GM20431 (cell line): Measurements from ENCODE around the gene ASAP3.

Experiments used
- in situ Hi-C: fragments of 300-500 bp; cut with MseI, MboI; formaldehyde crosslinking; loops from one replicate; pipeline ENCODE4 v1.15.0; 2020; ENCODE audit warnings: low sequenced_read_pairs; ENCODE audit not compliant: unreplicated experiment

ASAP3 gene

GRCh38 chr1:23480187-23481025 is 3.6 kb downstream of the ASAP3 start:
- in situ Hi-C loops, result no loop called here

DNA sequence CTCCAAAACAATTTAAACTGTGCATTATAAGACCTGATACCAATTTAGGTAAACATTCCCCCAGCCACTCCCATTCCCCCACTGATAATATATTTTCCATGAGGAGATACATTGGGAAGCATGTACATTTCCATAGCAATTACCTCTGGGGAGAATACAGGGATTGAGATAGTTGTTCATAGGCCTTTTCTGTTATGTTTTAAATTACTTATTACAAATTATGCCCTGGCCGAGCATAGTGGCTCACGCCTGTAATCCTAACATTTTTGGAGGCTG is 4.4 kb downstream of the ASAP3 start:
- in situ Hi-C loops, result no loop called here

GRCh38 chr1:23478896-23479665 is 4.9 kb downstream of the ASAP3 start:
- in situ Hi-C loops, result no loop called here

GRCh38 chr1:23477359-23478144 is 6.4 kb downstream of the ASAP3 start:
- in situ Hi-C loops, result no loop called here

DNA sequence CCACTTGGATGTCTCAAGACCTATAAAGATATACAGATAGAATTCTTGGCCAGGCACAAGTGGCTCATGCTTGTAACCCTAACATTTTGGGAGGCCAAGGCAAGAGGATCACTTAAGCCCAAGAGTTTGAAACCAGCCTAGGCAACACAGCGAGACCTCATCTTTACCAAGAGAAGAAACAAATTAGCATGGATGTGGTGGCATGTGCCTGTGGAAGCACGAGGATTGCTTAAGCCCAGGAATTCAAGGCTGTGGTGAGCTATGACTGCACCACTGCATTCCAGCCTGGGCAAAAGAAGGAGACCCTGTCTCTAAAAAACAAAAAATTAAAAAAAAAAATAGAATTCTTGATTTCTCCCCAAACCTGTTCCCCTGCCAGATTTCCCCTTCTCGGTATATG is 8.3 kb downstream of the ASAP3 start:
- in situ Hi-C loops, result no loop called here

DNA sequence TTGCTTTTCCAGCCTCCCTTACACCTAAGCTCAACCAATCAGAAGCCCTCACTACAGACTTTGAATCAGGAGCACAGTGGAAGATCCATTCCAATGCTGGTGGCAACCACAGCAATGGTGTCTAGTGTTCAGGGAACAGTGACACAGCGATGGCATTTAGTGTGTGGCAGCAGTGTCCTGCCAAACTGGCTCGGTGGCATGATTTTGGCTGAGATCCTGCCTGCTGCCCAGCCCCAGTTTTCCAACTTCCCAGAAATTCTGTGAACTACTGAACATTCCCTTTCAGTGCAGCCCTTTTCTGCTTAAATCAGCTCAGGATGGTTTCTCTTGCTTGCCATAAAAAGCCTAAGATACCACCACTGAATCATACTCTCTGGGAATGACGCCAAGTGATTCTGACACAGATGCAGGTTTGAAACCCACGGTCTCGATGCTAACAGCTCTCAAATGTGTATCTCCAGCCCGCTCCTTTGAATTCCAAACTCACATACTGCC is 8.8 kb downstream of the ASAP3 start:
- in situ Hi-C loops, result no loop called here

DNA sequence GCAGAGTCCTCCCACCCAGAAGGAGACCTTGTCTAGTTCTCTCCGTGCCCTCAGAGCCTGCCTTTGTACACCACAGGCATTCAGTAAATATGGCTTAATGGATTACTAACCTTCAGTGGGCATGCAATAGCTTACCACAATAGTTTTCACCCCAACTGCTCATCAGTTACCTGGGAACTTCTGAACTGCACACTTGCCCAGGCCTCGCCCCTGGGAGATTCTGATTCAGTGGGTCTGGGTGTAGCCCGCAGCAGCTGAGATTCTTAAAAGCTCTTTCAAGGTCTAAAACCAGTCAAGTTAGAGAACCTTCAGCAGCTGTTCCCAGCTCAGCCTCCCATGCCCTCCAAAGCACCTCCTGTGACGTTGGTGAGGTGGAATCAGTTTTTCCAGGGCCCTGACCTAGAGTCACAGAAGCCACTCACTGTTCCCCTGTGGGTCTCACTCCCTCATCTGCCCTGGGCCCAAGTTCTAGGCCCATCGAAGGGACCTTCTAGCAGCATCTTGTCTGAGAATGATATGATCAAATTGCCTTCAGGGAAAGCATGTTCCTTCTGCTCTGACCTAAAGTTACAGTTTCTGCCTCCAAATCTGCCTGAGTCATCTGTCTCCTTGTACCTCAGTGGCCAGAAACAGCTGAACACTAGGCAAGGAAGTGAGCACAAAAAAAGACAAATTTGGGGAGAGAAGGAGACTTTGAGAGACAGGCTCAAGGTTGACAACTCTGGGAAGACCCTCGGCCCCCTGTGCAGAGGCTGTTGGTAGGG is 10.8 kb downstream of the ASAP3 start:
- in situ Hi-C loops, result no loop called here

DNA sequence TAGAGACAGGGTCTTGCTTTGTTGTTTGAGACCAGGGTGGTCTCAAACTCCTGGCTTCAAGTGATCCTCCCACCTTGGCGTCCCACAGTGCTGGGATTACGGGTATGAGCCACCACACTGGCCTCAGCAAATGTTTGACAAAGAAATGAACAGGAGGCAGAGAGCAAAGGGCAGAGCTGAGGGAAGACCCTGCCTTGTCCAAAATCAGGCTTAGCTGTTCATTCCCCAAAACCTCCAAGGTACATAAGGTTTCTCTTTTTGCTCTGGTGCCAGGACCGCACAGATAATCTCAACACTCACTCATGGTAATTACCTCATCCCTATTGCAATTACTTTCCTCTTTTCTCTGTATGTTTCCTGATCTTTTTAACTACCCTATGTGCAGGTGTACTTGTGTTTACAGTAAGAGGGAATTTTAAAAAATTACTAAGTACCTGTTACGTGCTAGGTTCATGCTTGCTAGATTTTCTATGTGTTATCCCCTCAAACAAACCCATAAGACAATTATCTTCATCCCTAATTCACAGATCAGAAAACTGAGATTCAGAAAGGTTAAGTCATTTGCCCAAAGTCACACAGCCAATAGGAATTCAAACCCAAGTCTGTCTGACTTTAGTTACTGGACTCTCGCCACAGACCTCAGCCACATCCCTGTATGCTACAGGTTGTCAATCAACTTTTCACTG is 11.5 kb downstream of the ASAP3 start:
- in situ Hi-C loops, result no loop called here

DNA sequence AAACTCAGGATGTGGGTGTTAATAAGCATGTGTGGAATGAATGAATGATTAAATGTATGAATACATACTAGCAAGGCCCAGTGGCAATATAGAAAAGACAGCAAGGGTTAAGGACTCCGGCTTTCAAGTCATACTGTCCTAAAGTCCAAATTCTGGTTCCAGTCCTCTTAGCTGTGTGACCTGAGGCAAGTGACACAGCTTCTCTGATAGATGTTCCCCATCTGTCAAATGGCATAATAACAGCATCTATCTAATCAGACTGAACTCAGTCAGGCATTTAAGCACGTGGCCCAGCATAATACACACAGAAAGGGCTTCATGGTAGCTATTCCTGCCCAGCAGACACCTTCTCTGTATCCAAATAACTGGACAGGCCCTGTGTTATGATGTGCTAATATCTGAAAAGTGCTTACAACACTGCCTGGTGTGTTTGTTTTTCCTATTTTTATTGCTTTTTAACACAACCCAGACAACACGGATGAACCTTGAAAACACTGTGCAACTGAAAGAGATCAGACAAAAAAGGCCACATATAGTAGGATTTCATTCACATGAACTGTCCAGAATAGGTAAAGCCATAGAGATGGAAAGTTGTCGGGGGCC is 12.4 kb downstream of the ASAP3 start:
- in situ Hi-C loops, result no loop called here

GRCh38 chr1:23470282-23471070 is 13.5 kb downstream of the ASAP3 start:
- in situ Hi-C loops, result no loop called here

DNA sequence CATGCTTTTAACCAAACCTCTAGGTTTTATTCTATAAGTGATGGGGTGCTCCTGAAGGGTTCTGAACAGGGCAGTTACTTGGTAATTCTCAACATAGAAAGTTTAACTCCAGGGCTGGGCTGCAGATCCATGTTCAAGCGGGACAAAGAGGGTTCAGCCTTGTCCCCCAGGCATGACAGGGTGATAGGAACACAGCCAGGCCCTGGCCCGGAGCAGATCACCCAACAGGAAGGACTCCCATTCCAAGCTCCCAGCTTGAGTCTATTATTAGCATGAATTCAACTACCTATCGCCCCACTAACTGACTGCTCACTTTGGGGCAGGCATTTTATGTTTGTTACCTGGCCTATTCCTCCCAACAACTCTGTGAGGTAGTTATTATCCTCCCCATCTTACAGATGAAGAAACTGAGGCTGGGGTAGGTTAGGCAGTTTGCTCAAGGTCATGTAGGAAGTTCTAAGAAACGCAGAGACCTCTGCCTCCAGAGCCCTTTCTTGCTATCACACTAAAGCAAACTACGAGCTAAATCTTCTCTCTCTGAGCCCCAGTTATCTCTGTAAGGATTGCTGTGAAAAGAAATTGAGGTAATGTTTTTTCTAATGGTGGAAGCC is 14.5 kb downstream of the ASAP3 start:
- in situ Hi-C loops, result no loop called here

- in situ Hi-C loops, result no loop called here
Measured at GRCh38 chr1:23466423-23466989, 17.5 kb downstream of the ASAP3 start.

DNA sequence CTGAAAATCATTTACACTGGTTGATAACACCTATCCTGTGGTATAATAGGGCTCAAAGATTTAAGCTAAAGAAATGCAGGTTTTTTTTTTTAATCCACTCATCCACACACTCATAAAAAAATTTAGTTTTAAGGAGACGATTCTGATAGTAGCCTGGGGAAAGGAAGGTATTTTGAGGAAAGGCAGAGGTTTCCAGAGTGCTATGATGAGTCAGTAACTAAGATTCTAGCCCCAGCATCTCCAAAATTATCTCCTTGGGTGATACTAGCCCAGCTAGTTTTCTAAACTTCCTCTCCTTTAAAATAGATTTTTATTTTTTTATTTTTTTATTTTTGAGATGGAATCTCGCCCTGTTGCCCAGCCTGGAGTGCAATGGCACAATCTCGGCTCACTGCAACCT is 20.7 kb downstream of the ASAP3 start:
- in situ Hi-C loops, result no loop called here

GRCh38 chr1:23462766-23463165 is 21.2 kb downstream of the ASAP3 start:
- in situ Hi-C loops, result no loop called here

GRCh38 chr1:23461050-23461449 is 22.9 kb downstream of the ASAP3 start:
- in situ Hi-C loops, result no loop called here

DNA sequence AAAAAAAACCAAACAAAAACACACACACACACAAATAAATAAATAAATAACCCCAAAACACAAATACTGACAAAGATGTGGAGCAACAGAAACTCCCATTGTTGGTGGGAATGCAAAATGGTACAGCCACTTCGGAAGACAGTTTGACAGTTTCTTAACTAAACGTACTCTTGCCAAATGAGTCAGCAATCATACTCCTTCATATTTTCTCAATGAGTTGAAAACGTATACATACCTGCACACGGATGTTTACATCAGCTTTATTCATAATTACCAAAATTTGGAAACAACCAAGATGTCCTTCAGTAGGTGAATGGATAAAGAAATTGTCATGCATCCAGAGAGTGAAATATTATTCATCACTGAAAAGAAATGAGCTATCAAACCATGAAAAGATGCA is 23.5 kb downstream of the ASAP3 start:
- in situ Hi-C loops, result no loop called here

DNA sequence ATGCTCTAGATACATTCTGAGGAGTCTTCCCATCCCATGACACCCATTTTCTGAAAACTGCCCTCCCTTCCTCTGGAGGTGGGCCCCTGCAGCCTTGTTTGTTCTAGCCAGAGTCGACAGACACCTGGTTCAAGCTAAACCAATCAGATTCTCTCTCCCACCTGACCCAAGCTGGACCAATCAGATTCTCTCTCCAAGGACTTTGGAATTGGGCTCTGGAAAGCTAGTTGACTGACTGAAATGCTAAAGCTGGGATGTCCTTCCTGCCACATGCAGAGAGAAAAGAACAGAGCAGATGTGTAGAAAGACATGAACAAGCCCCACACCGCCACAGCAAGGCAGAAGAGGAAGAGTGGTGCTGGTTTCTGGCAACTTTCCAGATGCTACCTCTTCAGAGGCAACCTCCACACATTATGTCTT is 24.6 kb downstream of the ASAP3 start:
- in situ Hi-C loops, result no loop called here

DNA sequence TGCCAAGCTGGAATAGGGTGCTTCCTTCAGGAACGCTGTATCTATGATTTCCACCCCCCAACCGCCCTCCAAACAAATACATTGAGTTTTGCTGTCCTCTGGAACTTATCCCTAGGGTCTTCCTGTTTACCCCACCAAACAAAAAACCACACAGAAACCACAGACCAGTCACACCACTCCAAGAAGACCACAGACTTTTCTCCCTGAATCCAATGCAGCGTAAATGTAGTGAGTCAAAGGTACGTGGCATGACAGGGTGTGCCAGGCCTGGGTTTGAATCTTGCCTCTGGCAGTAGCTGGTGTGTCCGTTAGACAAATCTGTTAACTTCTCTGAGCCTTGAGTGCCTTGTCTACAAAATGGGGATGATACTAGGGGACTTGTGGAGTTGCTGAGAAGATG is 27.8 kb downstream of the ASAP3 start:
- in situ Hi-C loops, result no loop called here
